T-helper 9 cell (primary cell): Measurements from ENCODE around the gene OMA1.
"Not testable (repeated sequence)": the region's sequence is repeated elsewhere in the genome, so short reads cannot be mapped to it uniquely, and the experiment has no call there.

Experiments used
- DNase-seq: peaks from one replicate; pipeline ENCODE4 v3.0.0-alpha.2; 2020

The OMA1 gene

GRCh38 chr1:58524353-58524945 lies 22.1 kb downstream of the OMA1 start:
- no peak for DNase-seq

- no peak for DNase-seq
Observed at GRCh38 chr1:58515794-58516401, 30.6 kb downstream of the OMA1 start.

GRCh38 chr1:58513956-58514355 lies 32.6 kb downstream of the OMA1 start:
- DNase-seq, result no peak

DNA sequence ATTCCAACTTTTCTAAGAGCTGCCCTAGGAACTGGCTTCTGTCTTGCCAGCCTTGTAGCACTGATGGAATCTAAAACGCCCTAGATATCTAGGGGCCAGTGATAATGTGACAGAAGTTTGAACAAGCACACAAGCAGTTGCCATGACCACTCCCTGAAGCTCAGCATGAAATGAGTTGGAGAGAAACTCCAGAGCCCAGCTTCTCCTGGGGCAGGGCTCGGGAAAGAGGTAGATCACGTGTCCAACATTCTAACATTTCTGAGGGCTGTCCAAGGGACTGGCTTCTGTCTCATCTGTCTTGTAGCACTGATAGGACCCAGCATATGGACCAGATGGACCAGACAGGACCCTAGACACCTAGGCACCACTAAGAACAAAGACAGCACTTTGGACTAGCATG lies 37.9 kb downstream of the OMA1 start:
- no peak for DNase-seq

- no peak for DNase-seq
Observed at GRCh38 chr1:58505286-58505685, 41.2 kb downstream of the OMA1 start.

DNA sequence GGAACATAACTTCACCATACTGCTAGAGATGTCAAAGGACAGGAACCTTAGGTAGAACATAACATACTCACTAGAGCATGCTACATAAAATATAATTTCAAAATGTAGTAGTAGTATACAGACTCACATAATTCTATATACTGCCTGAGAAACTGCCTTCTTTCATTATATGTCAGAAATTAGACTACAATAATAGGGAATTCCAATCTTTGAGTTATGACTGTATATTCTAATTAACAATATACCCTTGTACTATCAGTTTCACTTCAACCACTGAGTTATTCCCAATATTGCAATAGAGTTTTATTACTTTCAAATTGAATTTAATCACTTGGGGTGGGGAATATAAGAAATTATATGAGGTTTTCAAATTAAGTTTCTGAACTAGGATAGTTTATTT lies 44.0 kb downstream of the OMA1 start:
- no peak for DNase-seq

DNA sequence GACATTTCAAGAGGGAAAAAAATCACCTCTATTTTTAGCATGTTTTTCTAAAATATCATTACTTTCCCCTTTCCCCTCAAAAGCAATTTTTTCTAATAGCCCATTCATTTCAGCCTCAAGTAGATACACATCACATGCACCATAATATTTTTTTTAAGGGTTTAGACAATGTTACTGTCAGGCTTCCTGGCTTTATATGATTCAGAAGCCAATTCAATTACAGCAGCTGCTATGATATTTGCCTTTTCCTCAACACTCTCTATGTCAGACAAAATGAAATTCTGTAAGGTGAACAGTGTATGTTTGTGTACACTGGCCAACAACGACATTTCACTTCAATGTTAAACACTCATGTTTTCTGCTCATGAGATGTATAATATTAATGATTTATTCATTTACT lies 46.5 kb downstream of the OMA1 start:
- DNase-seq, result no peak

- DNase-seq, result no peak
Observed at GRCh38 chr1:58497499-58497898, 49.0 kb downstream of the OMA1 start.

DNA sequence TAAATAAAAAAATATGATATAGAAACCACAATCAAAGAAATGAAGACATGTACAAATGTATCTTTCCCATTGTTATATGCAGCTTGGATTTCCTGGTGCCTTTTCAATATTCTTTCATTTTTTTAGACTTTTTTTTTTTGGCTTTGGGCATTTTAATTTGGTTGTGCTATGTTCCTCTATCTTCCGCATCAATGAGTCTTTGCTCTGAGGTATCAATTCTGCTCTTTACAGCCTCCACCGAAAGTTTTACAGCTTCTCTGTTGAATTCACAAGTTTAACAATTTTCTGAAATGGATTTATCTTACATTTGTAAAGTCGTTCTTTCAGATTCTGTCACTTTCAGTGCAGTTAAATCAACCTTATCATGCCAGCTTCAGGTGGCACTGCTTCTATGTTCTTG lies 50.5 kb downstream of the OMA1 start:
- DNase-seq, result no peak

- not testable (repeated sequence) for DNase-seq
Observed at GRCh38 chr1:58488914-58489313, 57.6 kb downstream of the OMA1 start.

- no peak for DNase-seq
Observed at GRCh38 chr1:58487002-58487401, 59.5 kb downstream of the OMA1 start.

- no peak for DNase-seq
Observed at GRCh38 chr1:58481962-58482361, 64.6 kb downstream of the OMA1 start.

DNA sequence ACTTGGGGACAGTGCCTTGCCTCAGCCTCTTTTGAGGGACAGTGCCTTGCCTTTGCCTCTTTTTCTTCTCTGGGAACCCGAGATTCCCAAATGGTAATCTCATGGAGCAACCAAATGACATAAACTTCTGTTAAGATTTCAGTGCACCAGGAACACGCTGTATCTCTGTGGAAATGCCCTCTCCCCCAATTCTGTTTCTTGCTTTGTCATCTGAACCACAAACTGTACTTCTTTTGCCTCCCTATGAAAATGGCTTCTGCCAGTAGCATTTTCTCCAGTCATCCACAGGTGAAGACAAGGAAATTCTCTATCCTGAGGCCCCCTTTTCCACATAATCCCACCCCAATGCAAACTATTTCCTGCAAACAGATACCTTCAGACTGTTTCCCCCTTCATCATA lies 66.3 kb downstream of the OMA1 start:
- DNase-seq, result no peak

GRCh38 chr1:58477390-58477789 lies 69.1 kb downstream of the OMA1 start:
- no peak for DNase-seq

GRCh38 chr1:58476179-58476578 lies 70.3 kb downstream of the OMA1 start:
- DNase-seq, result no peak

- DNase-seq, result no peak
Observed at GRCh38 chr1:58469476-58469875, 77.0 kb downstream of the OMA1 start.

GRCh38 chr1:58469016-58469415 lies 77.5 kb downstream of the OMA1 start:
- DNase-seq, result no peak

DNA sequence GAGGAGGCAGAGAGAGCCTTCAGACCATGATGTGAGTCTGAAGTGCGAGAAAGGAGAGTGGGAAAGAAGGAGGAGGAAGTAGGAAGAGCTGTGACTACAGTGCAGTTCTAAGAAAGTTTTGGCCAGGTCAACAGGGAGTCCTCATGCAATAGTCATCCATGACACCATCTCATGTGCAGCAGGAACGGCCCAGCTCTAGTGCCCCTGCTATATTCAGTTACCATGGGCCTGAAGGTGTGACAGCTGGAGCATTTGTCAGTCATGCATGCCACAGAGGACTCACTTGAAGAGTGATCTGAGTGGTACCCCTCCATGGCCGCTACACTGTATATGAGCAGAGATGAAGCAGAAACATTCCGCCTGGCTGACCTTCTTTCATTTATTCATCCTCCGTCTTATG lies 77.9 kb downstream of the OMA1 start:
- no peak for DNase-seq

DNA sequence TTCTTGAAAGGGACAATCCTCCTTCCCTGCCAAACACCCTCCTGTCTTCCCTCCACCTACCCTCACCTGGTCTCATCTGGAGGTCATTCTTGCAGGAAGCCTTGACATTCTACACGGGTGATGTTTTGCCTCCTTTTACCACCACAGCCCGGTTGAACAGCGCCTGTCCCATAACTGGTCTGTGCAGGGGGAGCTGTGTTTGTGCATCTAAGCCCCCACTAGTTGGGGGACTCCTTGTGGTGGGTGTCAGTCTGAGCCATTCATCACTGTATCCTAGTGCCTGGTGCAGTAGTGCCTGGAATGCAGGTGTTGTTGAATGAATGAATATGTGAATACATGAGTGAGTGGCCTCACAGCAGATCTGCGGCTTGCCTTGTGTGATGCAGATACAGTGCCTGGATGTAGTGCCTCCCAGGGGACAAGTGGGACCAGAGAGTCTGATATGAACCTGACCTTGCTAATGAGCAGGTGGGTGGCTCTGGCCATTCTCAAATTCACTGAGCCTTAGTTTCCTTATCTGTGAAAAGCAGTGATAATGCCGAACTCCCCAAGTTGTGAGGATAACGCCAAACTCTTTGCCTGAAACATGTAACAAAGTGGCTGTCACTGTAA lies 79.8 kb downstream of the OMA1 start:
- DNase-seq, result no peak

- DNase-seq, result no peak
Observed at GRCh38 chr1:58465825-58466629, 80.5 kb downstream of the OMA1 start.

DNA sequence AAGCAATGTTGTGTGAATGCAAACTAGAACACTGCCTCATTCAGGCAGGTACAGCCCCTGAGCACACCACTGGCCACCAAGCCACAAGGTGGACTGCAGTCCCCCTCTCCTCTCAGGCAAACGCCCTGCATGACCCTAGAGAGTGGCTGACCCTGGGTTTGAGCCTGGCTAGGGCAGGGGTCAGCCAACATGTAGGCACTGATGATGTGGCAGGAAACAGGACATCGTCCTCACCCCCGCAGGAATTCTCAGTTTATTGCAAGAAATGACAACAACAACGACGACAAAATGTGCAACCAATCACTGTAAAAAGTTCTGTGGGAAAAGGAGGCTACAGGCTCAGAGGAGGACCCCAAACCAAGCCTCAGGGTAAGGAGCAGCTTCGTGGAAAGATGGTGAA lies 81.3 kb downstream of the OMA1 start:
- no peak for DNase-seq

DNA sequence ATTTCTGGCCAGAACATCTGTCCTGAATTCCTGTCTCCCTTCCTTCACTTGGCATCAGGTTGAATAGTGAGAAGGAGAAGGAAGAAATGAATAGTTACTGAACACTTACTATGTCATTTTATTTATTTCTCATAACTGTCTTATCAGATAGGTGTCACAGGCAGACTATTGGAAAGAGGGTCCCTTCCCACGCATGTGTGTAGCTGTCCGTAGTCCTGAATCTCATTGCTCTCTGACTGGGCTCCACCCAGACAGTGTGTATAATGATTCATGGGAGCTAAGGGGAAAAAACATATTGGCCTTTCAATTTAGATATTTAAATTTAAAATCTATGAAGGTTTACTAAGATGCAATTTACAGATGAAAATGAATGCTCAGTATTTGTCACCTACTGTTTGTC lies 86.1 kb downstream of the OMA1 start:
- DNase-seq, result no peak

DNA sequence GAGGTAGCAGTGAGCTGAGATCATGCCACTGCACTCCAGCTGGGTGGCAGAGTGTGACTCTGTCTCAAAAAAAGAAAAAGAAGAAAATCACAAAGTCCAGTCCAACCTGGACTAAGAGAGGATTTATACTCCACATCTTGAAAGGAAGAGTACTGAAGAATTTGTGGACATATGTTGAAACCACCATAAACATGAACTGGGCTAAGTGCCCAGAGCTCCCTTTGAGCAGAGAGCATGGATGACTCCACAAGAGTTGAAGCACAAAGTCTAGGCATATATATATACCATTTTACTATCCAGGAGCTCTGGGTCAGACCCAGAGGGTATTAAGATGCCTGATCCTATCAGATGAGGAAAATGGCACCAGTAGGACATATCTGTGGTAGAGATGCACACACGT lies 86.6 kb downstream of the OMA1 start:
- DNase-seq, result no peak
